Measurements from ENCODE around the gene ZNF783. TPM values are rescaled to one million over a fixed set of nuclear protein-coding genes. Genes with fewer than 3 reads are reported as not detected.

ZNF783 gene
- total and polyA plus RNA-seq, 9 of the 15 experiments (the other 6 are each of a cell fraction or from before 2014, with no cell fraction given), result 0.66 to 11.2 (median 5.4) TPM

DNA sequence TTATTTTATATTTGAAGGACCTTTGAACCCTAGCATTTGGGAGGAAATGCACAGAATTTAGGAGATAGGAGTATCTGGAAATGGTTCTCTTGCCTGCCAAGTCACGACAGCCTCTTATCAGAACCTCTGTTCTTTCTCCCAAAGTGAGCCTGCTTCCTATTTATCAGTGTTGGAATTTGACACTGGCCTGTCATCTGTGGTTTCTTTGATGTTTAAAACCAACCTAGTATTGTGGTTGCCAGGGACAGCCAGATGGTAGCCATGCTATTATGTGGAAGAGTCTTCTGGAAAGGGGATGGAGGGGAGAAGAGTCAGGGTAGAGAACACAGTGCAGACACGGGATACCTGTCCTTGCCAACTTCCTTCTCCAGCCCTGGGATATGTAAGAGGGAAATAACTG is 45.6 kb upstream of the ZNF783 start (continued):
- TF ChIP-seq, protein P1, sequence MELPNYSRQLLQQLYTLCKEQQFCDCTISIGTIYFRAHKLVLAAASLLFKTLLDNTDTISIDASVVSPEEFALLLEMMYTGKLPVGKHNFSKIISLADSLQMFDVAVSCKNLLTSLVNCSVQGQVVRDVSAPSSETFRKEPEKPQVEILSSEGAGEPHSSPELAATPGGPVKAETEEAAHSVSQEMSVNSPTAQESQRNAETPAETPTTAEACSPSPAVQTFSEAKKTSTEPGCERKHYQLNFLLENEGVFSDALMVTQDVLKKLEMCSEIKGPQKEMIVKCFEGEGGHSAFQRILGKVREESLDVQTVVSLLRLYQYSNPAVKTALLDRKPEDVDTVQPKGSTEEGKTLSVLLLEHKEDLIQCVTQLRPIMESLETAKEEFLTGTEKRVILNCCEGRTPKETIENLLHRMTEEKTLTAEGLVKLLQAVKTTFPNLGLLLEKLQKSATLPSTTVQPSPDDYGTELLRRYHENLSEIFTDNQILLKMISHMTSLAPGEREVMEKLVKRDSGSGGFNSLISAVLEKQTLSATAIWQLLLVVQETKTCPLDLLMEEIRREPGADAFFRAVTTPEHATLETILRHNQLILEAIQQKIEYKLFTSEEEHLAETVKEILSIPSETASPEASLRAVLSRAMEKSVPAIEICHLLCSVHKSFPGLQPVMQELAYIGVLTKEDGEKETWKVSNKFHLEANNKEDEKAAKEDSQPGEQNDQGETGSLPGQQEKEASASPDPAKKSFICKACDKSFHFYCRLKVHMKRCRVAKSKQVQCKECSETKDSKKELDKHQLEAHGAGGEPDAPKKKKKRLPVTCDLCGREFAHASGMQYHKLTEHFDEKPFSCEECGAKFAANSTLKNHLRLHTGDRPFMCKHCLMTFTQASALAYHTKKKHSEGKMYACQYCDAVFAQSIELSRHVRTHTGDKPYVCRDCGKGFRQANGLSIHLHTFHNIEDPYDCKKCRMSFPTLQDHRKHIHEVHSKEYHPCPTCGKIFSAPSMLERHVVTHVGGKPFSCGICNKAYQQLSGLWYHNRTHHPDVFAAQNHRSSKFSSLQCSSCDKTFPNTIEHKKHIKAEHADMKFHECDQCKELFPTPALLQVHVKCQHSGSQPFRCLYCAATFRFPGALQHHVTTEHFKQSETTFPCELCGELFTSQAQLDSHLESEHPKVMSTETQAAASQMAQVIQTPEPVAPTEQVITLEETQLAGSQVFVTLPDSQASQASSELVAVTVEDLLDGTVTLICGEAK (IDR thresholded peaks at IDR 0.05), result no peak
- TF ChIP-seq, protein P1 (CRISPR knock-in tag; IDR thresholded peaks at IDR 0.05), result no peak
- TF ChIP-seq TBL1XR1 (IDR thresholded peaks at IDR 0.05; ENCODE audit: low read length in 2 of 2) (no peak), RBFOX2 (IDR thresholded peaks at IDR 0.05; ENCODE audit: low read depth, low read length) (no peak), FOXM1 (IDR thresholded peaks at IDR 0.05; ENCODE audit: low read depth) (no peak), FOXM1 (CRISPR knock-in tag; IDR thresholded peaks at IDR 0.05; ENCODE audit: low read depth) (no peak), ZNF239 (CRISPR knock-in tag; IDR thresholded peaks at IDR 0.05) (no peak), NR2C1 (IDR thresholded peaks at IDR 0.05) (no peak), NR2C1 (tag; IDR thresholded peaks at IDR 0.05) (peak; percentile 62), MYNN (IDR thresholded peaks at IDR 0.05) (peak; percentile 52; the same call in 1 of the 2 replicates), MYNN (CRISPR knock-in tag; IDR thresholded peaks at IDR 0.05) (no peak), ARNT (IDR thresholded peaks at IDR 0.05) (no peak), ZFP36 (IDR thresholded peaks at IDR 0.05; ENCODE audit: low read depth, low read length, partially characterized antibody) (no peak), KLF1 (tag; IDR thresholded peaks at IDR 0.05) (no peak), NFE2 (IDR thresholded peaks at IDR 0.05; ENCODE audit: low read depth) (peak; percentile 43), POLR2A (conservative IDR thresholded peaks at IDR 0.05) (no peak), PCBP2 (IDR thresholded peaks at IDR 0.05; ENCODE audit: low read depth, low read length, poor library complexity, severe bottlenecking) (no peak), ZKSCAN3 (CRISPR knock-in tag; IDR thresholded peaks at IDR 0.05) (no peak), SETDB1 (IDR thresholded peaks at IDR 0.05; ENCODE audit: low read length) (no peak), SRSF1 (IDR thresholded peaks at IDR 0.05; ENCODE audit: low read depth, low read length) (no peak), CBFA2T3 (IDR thresholded peaks at IDR 0.05) (peak; percentile 39; the same call in 1 of the 2 replicates)
- TF ChIP-seq, protein P2, sequence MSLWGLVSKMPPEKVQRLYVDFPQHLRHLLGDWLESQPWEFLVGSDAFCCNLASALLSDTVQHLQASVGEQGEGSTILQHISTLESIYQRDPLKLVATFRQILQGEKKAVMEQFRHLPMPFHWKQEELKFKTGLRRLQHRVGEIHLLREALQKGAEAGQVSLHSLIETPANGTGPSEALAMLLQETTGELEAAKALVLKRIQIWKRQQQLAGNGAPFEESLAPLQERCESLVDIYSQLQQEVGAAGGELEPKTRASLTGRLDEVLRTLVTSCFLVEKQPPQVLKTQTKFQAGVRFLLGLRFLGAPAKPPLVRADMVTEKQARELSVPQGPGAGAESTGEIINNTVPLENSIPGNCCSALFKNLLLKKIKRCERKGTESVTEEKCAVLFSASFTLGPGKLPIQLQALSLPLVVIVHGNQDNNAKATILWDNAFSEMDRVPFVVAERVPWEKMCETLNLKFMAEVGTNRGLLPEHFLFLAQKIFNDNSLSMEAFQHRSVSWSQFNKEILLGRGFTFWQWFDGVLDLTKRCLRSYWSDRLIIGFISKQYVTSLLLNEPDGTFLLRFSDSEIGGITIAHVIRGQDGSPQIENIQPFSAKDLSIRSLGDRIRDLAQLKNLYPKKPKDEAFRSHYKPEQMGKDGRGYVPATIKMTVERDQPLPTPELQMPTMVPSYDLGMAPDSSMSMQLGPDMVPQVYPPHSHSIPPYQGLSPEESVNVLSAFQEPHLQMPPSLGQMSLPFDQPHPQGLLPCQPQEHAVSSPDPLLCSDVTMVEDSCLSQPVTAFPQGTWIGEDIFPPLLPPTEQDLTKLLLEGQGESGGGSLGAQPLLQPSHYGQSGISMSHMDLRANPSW (CRISPR knock-in tag; IDR thresholded peaks at IDR 0.05), result no peak
